ENCODE data around the gene PDE6D. TPM values are rescaled to one million over a fixed set of nuclear protein-coding genes. Genes with fewer than 3 reads are reported as not detected.

PDE6D gene
- total and polyA plus RNA-seq, 2 of the 13 experiments (the other 11 are each of a cell fraction or from before 2014, with no cell fraction given): 14.1 to 23.2 TPM

DNA sequence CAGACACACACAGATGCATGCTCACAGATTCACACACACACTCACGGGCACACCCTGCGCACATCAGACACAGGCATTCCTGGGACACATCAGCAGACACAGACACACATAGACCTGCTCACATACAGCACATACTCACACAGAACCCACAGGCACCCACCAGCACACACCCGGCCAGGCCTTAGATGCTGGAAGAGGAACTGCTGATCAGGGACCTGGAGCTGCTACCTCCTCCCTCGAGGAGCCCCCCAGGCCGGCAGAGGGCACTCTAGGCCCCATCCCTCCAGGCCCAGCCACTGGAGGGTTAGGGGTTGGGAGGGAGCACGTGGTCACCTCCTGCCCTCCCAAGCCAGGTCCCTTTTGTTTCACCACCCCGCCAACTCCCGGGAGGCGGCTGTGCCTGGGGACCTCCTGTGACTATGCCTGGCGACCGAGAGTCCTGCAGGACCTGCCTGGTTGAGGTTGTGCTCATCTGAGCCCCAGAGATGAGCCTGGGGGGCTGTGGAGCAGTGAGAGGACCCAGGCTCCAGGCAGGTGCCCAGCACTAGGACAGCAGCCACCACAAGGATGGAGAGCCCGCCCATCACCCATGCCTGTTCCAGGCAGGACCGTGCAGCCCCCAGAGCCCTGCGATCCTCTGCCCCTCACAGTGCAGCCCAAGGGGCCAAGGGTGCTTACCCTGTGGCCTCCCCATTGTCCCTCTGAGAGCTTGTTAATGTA, 93.8 kb downstream of the PDE6D start (continued):
- TF ChIP-seq, protein P1, sequence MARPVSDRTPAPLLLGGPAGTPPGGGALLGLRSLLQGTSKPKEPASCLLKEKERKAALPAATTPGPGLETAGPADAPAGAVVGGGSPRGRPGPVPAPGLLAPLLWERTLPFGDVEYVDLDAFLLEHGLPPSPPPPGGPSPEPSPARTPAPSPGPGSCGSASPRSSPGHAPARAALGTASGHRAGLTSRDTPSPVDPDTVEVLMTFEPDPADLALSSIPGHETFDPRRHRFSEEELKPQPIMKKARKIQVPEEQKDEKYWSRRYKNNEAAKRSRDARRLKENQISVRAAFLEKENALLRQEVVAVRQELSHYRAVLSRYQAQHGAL (CRISPR knock-in tag; IDR thresholded peaks at IDR 0.05; ENCODE audit: not compliant biosample characterization): no peak
- TF ChIP-seq, protein P2, sequence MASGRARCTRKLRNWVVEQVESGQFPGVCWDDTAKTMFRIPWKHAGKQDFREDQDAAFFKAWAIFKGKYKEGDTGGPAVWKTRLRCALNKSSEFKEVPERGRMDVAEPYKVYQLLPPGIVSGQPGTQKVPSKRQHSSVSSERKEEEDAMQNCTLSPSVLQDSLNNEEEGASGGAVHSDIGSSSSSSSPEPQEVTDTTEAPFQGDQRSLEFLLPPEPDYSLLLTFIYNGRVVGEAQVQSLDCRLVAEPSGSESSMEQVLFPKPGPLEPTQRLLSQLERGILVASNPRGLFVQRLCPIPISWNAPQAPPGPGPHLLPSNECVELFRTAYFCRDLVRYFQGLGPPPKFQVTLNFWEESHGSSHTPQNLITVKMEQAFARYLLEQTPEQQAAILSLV (CRISPR knock-in tag; IDR thresholded peaks at IDR 0.05; ENCODE audit: borderline replicate concordance): peak; percentile 76; the same call in 1 of the 2 replicates
- TF ChIP-seq MATR3 (CRISPR knock-in tag; IDR thresholded peaks at IDR 0.05) (no peak), EHMT2 (IDR thresholded peaks at IDR 0.05; ENCODE audit: borderline replicate concordance, low read depth, low read length) (no peak), ZNF543 (CRISPR knock-in tag; IDR thresholded peaks at IDR 0.05) (peak; percentile 92), RBM39 (IDR thresholded peaks at IDR 0.05; ENCODE audit: low read depth, low read length, poor library complexity, severe bottlenecking) (no peak), TAF15 (IDR thresholded peaks at IDR 0.05; ENCODE audit: low read depth, low read length, poor library complexity, severe bottlenecking) (no peak), ZBTB3 (CRISPR knock-in tag; IDR thresholded peaks at IDR 0.05; ENCODE audit: borderline replicate concordance, low read depth) (no peak; the same call in 1 of the 2 replicates), CENPX (CRISPR knock-in tag; IDR thresholded peaks at IDR 0.05) (no peak), PAF1 (CRISPR knock-in tag; IDR thresholded peaks at IDR 0.05) (no peak), SSRP1 (CRISPR knock-in tag; IDR thresholded peaks at IDR 0.05) (no peak), TP53 (CRISPR knock-in tag; conservative IDR thresholded peaks at IDR 0.05) (no peak), ZNF33A (CRISPR knock-in tag; IDR thresholded peaks at IDR 0.05; ENCODE audit: borderline replicate concordance) (no peak)
- TF ChIP-seq, protein P3, sequence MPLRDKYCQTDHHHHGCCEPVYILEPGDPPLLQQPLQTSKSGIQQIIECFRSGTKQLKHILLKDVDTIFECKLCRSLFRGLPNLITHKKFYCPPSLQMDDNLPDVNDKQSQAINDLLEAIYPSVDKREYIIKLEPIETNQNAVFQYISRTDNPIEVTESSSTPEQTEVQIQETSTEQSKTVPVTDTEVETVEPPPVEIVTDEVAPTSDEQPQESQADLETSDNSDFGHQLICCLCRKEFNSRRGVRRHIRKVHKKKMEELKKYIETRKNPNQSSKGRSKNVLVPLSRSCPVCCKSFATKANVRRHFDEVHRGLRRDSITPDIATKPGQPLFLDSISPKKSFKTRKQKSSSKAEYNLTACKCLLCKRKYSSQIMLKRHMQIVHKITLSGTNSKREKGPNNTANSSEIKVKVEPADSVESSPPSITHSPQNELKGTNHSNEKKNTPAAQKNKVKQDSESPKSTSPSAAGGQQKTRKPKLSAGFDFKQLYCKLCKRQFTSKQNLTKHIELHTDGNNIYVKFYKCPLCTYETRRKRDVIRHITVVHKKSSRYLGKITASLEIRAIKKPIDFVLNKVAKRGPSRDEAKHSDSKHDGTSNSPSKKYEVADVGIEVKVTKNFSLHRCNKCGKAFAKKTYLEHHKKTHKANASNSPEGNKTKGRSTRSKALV (CRISPR knock-in tag; IDR thresholded peaks at IDR 0.05): no peak
- TF ChIP-seq, protein P4, sequence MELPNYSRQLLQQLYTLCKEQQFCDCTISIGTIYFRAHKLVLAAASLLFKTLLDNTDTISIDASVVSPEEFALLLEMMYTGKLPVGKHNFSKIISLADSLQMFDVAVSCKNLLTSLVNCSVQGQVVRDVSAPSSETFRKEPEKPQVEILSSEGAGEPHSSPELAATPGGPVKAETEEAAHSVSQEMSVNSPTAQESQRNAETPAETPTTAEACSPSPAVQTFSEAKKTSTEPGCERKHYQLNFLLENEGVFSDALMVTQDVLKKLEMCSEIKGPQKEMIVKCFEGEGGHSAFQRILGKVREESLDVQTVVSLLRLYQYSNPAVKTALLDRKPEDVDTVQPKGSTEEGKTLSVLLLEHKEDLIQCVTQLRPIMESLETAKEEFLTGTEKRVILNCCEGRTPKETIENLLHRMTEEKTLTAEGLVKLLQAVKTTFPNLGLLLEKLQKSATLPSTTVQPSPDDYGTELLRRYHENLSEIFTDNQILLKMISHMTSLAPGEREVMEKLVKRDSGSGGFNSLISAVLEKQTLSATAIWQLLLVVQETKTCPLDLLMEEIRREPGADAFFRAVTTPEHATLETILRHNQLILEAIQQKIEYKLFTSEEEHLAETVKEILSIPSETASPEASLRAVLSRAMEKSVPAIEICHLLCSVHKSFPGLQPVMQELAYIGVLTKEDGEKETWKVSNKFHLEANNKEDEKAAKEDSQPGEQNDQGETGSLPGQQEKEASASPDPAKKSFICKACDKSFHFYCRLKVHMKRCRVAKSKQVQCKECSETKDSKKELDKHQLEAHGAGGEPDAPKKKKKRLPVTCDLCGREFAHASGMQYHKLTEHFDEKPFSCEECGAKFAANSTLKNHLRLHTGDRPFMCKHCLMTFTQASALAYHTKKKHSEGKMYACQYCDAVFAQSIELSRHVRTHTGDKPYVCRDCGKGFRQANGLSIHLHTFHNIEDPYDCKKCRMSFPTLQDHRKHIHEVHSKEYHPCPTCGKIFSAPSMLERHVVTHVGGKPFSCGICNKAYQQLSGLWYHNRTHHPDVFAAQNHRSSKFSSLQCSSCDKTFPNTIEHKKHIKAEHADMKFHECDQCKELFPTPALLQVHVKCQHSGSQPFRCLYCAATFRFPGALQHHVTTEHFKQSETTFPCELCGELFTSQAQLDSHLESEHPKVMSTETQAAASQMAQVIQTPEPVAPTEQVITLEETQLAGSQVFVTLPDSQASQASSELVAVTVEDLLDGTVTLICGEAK (IDR thresholded peaks at IDR 0.05): no peak
- TF ChIP-seq, protein P4 (CRISPR knock-in tag; IDR thresholded peaks at IDR 0.05): peak; percentile 11; the same call in 1 of the 2 replicates
